ENCODE results near the gene MAML3.
A peak's percentile ranks its signal among the peaks of the same experiment; 100 is the strongest.

Gene MAML3

GRCh38 chr4:139986689-139987501 is 167.1 kb downstream of the MAML3 start:
- DNase-seq = no peak

DNA sequence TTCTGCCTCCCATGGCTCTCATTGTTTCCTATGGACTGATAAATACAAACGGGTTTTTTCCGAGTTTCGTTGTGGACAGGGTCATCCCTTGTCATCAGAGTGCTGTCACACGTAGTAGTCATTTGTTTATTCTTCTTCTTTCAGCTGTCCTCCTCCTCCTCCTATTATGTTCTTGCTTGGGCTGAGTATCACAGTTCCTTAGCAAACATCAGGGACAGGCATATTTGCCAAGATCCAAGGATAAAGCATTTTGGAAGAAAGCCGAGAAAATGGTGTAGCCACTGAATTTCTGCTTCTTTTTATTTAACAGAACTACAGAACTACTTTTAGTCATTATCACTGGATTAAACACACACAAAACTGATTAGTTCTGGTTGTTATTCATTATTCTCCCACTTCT is 167.9 kb downstream of the MAML3 start:
- no peak for DNase-seq

GRCh38 chr4:139985401-139985800 is 168.6 kb downstream of the MAML3 start:
- no peak for DNase-seq

DNA sequence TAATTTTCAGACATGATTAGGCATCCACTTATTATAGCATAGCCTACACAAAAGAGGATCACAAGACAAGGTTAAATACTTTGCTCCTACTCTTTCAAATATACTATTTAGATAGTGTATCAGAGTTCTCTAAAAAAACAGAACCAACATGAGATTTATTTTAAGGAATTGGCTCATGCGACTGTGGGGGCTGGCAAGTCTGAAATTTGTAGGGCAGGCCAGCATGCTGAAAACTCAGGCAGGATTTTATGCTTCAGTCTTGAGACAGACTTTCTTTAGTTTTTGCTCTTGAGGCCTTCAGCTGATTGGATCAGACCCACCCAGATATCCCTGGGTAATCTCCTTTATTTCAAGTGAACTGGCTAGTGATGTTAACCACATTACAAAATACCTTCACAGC is 169.5 kb downstream of the MAML3 start:
- DNase-seq = no peak

GRCh38 chr4:139978692-139979091 is 175.3 kb downstream of the MAML3 start:
- peak; percentile 2 to 49 for DNase-seq

DNA sequence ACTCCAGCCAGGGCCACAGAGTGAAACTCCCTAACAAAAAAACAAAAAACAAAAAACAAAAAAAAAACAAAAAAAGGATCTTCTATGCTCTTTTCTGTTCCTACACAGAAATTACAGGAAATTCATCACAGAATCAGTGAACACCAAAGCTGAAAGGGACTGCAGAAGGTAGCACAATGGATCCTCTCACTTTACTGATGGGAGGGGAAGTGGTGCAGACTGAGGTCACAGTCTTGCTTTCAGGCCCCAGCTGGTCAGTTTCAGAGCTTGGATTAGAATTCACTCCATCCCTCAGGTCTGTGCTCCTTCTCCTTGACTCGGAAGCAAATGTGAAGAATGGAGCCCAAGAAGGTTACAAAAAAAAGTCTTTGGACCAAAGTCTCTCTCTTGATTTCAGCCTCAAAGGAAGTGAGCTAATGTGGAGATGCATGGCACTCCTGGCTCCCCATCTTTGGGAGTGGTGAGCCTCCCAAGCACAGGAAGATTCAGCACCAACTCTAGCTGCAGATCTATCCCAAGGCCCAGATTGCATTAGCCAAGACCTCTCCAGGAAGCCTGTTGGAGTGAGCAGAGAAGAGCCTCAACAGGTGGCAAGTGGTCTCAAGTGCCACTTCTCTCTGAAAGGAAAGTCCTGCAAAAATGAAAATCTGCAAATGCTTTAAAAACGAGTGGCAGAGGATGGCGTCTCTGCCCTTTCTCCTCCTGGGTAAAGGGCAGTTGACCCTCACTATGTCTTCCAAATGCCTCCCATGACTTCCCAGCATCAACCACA is 176.0 kb downstream of the MAML3 start:
- no peak for DNase-seq

DNA sequence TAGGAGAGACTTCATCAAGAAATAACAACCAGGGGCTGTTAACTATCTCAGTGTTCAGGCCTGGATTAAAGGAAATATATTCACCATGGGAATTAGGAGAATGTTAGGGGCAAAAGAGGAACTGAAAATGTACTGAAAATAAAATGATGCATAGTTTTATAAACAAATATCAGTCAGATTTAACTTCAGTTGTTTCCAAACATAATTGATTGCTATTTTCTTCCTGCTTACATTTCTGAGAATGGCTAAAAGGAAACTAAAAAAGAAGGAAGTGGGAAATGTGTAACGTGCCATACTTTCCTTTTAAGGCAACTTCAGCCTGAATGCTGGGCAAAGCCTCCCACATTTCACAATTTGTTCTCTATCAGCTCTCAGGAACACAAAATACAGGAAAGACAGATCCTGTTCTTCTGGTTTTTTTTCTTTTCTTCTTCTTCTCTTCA is 178.1 kb downstream of the MAML3 start:
- no peak for DNase-seq

- DNase-seq = no peak
Observed at GRCh38 chr4:139973616-139974015, 180.4 kb downstream of the MAML3 start.

DNA sequence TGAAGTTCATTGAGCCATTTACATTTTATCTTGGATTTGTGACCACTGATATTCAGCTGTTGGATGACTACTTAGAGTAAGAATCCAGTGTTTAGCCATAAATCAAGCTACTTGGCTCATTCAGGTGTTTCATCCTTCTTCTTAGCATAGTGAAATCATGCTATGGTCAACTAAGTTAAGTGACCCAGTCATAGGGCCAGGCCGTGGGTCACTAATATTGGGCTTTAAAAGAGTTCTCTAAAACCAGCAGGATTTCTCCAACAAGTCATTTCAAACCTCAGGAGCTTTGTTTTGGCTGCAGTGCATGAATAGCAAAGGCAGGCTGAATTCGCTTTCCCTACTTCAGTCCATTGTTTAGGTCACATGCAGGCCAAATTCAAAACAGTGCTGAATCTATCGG is 181.0 kb downstream of the MAML3 start:
- no peak for DNase-seq

DNA sequence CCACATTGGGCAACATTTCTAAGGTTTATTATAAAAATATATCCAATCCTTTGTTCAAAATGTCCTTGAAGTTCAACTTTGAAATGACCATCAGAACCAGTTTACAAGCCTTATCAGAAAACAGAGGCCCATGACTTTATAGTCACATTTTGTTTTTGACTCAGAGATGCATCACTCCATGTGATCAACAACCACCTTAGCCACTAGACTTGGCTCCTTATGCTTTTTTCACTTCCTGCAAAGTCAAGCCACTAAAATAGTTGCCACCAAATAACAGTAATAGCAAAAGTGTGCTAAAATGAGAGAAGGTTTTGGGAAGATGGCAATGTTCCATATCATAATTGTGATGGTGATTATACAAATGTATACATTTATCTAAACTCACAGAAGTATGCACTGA is 181.7 kb downstream of the MAML3 start:
- DNase-seq = no peak

GRCh38 chr4:139971111-139971510 is 182.9 kb downstream of the MAML3 start:
- DNase-seq = no peak

- DNase-seq = no peak
Observed at GRCh38 chr4:139969635-139970266, 184.2 kb downstream of the MAML3 start.

DNA sequence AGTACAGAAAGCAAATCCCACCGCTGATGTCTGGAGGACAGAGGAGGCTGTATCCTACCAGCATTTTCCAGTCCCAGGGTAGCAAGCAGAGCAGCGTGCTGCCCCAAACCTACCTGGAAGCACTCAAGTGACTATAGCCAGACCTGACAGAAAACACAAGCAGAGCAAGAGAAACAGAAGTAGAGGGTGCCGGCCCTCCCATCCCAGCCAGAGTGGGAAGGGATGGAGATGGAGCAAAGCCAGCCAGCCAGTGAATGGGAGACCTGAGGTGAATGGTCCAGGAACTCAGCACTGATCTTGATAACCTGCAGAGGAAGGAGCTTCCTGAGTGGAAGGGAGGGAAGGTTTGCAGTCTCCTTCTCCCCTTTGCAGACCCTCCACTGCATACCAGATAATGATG is 185.2 kb downstream of the MAML3 start:
- no peak for DNase-seq

DNA sequence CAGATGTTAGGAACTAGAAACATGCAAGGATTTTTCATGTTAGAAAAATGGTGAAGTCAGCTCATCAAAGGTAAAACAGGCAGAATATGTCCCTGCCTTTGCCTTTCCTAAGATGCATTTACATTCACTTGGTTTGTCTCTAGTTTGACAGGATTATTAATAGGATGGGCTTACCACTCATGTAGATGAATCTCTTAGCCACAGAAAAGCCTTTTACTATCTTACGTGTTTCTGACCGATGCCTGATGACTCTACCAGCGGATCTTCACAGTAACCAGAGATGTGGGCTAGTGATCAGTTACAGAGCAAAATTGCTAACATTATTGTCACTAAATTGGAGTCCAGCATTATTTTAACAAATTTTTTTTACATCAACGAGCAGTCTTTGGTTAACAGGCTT is 187.6 kb downstream of the MAML3 start:
- no peak for DNase-seq

- no peak for DNase-seq
Observed at GRCh38 chr4:139965789-139966188, 188.2 kb downstream of the MAML3 start.

GRCh38 chr4:139963708-139964107 is 190.3 kb downstream of the MAML3 start:
- DNase-seq = no peak

DNA sequence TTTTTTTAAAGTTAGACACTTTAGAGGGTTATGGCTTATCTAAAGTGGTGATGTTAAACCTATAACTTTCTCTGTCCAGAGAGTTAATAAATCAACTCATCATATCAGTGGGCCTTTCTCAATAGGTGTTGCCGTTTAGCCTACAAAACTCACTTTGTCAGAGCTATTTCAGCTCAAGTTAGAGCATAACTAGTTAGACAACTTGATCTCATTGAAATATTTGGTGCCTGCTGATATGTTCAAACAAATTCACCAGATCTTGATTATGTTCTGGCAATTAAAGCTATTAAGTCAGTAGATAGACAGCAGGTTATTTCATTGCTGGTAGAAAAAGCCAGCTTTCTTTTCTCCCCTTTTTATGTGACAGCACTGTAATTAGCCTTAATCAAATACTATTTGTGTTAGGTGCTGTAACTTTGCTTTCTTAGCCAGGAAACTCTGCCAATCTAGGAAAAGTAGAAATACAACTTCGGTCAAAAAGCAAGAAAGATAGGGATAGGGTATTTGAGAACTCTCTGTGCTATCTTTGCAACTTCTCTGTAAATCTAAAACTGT is 191.8 kb downstream of the MAML3 start:
- DNase-seq = no peak

DNA sequence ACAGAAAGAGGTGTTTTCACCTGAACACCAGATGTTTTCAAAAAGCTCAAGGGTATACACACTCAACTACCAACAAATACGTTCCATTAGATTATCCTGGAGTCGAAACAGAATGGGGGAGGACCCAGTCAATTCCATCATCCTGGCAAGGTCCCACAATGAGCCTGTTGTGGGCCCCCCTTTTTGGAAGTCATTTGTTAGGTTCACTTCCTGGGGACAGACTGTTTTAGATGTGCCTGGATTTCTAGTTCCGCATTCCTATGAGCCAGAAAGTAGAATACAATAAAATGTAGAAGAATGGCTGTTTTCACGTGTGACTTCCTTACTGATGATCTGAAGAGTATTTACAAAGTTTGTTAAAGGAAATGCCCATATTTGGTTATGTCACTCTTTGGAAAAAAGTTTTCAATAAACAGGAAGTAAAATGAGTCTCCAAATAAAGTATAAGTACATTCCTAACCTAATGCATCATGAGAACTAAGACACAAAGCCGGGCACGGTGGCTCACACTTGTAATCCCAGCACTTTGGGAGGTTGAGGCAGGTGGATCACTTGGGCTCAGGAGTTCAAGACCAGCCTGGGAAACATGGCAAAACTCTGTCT is 192.5 kb downstream of the MAML3 start:
- no peak for DNase-seq

GRCh38 chr4:139959396-139959795 is 194.6 kb downstream of the MAML3 start:
- no peak for DNase-seq

- no peak for DNase-seq
Observed at GRCh38 chr4:139958739-139959098, 195.3 kb downstream of the MAML3 start.

DNA sequence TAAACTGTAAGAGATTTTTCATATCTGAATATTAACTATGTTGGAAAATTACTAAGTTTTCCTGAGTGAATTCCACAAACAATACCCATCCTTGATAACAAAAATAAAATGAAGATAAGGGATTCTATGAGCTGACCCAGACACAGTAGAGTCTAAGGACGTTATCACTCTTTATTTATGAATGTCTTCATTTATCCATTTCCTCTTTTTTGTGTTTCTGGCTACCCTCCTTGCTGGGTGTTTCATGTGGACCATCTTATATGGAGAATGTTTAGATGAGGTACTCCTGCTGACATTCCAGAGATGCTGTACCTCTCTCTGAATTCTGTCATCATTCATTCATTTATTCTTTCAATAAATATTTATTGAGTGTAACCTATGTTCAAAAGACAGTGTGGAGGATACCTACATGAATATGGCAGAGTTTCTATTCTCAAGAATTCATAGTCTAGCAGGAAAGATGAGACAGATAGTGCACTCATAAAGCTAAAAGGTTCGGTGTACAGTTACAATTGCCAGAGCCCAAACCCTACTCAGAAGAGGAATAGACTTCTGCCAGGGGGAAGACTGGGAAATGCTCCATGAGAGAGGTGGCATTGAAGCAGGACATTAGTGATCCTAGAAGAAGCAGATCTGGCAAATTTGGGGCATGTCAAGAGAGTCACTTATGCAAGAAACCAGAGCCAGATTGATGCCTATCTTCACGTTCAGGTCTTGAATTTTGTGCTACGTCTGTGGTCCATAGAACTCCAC is 195.8 kb downstream of the MAML3 start:
- DNase-seq = no peak

GRCh38 chr4:139957065-139957464 is 196.9 kb downstream of the MAML3 start:
- no peak for DNase-seq

Data from CD4-positive, alpha-beta T cell treated with Interleukin-1 beta for 1 hour (primary cell).